ENCODE results near the gene FOSL1.
A peak's percentile ranks its signal among the peaks of the same experiment; 100 is the strongest.

FOSL1 gene

GRCh38 chr11:65861533-65862183, 38.5 kb downstream of the FOSL1 start:
- DNase-seq: no peak

GRCh38 chr11:65861165-65861505, 39.1 kb downstream of the FOSL1 start:
- DNase-seq: no peak

- DNase-seq: peak; percentile 98
Observed at GRCh38 chr11:65860278-65861164, 39.7 kb downstream of the FOSL1 start, which contains the start of gene MUS81. MUS81 (plus strand) TSS chr11:65860433; CDS start chr11:65860754, 321 bp downstream.

GRCh38 chr11:65859812-65860277, 40.3 kb downstream of the FOSL1 start:
- DNase-seq: no peak

GRCh38 chr11:65859095-65859811, 40.9 kb downstream of the FOSL1 start:
- peak; percentile 99 for DNase-seq

GRCh38 chr11:65858681-65859087, 41.5 kb downstream of the FOSL1 start:
- no peak for DNase-seq

GRCh38 chr11:65857853-65858680, 42.1 kb downstream of the FOSL1 start, which contains the start of gene CFL1:
CFL1 (minus strand) TSS chr11:65858180; CDS start chr11:65858099, 81 bp downstream.
- DNase-seq: peak; percentile 95

- no peak for DNase-seq
Observed at GRCh38 chr11:65857500-65857852, 42.7 kb downstream of the FOSL1 start.

GRCh38 chr11:65856689-65857499, 43.3 kb downstream of the FOSL1 start:
- no peak for DNase-seq

- no peak for DNase-seq
Observed at GRCh38 chr11:65855927-65856363, 44.2 kb downstream of the FOSL1 start.

- no peak for DNase-seq
Observed at GRCh38 chr11:65854852-65855837, 45.0 kb downstream of the FOSL1 start.

- DNase-seq: no peak
Observed at GRCh38 chr11:65854161-65854592, 46.0 kb downstream of the FOSL1 start.

- no peak for DNase-seq
Observed at GRCh38 chr11:65853246-65853979, 46.8 kb downstream of the FOSL1 start.

GRCh38 chr11:65852508-65853245, 47.5 kb downstream of the FOSL1 start:
- no peak for DNase-seq

- no peak for DNase-seq
Observed at GRCh38 chr11:65851811-65852507, 48.2 kb downstream of the FOSL1 start.

GRCh38 chr11:65851083-65851579, 49.1 kb downstream of the FOSL1 start:
- DNase-seq: no peak

- DNase-seq: no peak
Observed at GRCh38 chr11:65850217-65851082, 49.7 kb downstream of the FOSL1 start.
